K562 (cell line): ENCODE data around the gene JMJD1C. TPM values are rescaled to one million over a fixed set of nuclear protein-coding genes. Genes with fewer than 3 reads are reported as not detected.

Experiments
- ATAC-seq: fragments of 200-7000 bp; cut with Tn5 transposase; 3 replicates; pipeline ENCODE4 v1.9.1; 2020; ENCODE audit warnings: moderate library complexity
- BruUV-seq: library from RNA; stranded (reverse); fragments of 400-500 nt; replicated peaks from 2 replicates; lab custom pipeline; 2021; lab: Mats Ljungman, UMichigan
- CTCF ChIA-PET: fragments of 300-600 bp; formaldehyde crosslinking; extraction: SDS; loops from one replicate; lab custom pipeline; 2021; ENCODE audit warnings: low intra/inter-chr PET ratio; lab: Yijun Ruan, JAX
- POLR2A ChIA-PET: fragments of 300-600, 350-650 bp; sonication (Branson Sonifier 250); formaldehyde crosslinking; extraction: SDS; loops from one replicate; lab custom pipeline; 2021; ENCODE audit warnings: antibody characterized with exemption, inconsistent platforms; lab: Yijun Ruan, JAX
- DNase-seq, 4 experiments: peaks; one replicate each; pipeline versions ENCODE4 v3.0.0 to v3.0.0-alpha.2; 2011 to 2018; ENCODE audit warnings: low spot score in 3 of 4, mixed read lengths in 3 of 4; ENCODE audit errors: extremely low read depth in 1 of 4
- FAIRE-seq: peaks from 2 replicates; lab custom pipeline; 2011; peaks lifted over from hg19 to GRCh38; lab: Jason Lieb, UNC
- H2AFZ ChIP-seq: 2 replicates; pipeline ENCODE4 v1.6.0; 2011; ENCODE audit warnings: low read depth, low read length, control low read depth, inconsistent platforms
- H3K27ac ChIP-seq: fragments of 200-600 bp; 3 replicates; pipeline ENCODE4 v1.8.0; 2011; ENCODE audit warnings: low read depth, mild to moderate bottlenecking, control low read depth, inconsistent platforms, low read length, moderate library complexity, mixed read lengths; ENCODE audit errors: extremely low read depth
- H3K27me3 ChIP-seq, 2 experiments: fragments of 300-600 bp in 1 of 2; 2 replicates in 1 of 2; 3 replicates in 1 of 2; pipeline versions ENCODE4 v1.6.0 to v1.8.0; 2011; ENCODE audit warnings: inconsistent platforms in 2 of 2, low read length in 2 of 2, mild to moderate bottlenecking in 1 of 2, mixed read lengths in 1 of 2, moderate library complexity in 1 of 2; ENCODE audit not compliant: control insufficient read depth in 2 of 2, insufficient read depth in 2 of 2
- H3K36me3 ChIP-seq: fragments of 300-600 bp; 3 replicates; pipeline ENCODE4 v1.8.0; 2011; ENCODE audit warnings: mild to moderate bottlenecking, low read length, inconsistent platforms; ENCODE audit not compliant: control insufficient read depth, insufficient read depth
- H3K4me1 ChIP-seq, 2 experiments: fragments of 200-600 bp in 1 of 2; replicated peaks in 1 of 2; 2 replicates in 1 of 2; 3 replicates in 1 of 2; pipeline versions ENCODE4 v1.5.1 to v1.8.0; 2011; ENCODE audit warnings: inconsistent platforms in 2 of 2, low read length in 2 of 2, mild to moderate bottlenecking in 1 of 2, mixed read lengths in 1 of 2, moderate library complexity in 1 of 2; ENCODE audit not compliant: control insufficient read depth in 2 of 2, insufficient read depth in 2 of 2
- H3K4me2 ChIP-seq: 2 replicates; pipeline ENCODE4 v1.6.1; 2011; ENCODE audit warnings: low read length, control low read depth, inconsistent platforms, mixed read lengths; ENCODE audit not compliant: insufficient read depth
- H3K4me3 ChIP-seq: fragments of 200-600 bp; sonication (generic), shearing (Covaris generic); 2 replicates; pipeline ENCODE4 v1.5.1; 2016; ENCODE audit warnings: control low read depth, inconsistent platforms
- H3K79me2 ChIP-seq: fragments of 200-600 bp; 3 replicates; pipeline ENCODE4 v1.8.0; 2011; ENCODE audit warnings: low read length, inconsistent platforms; ENCODE audit not compliant: control insufficient read depth, insufficient read depth
- H3K9ac ChIP-seq, 2 experiments: 2 replicates each; pipeline versions ENCODE4 v1.6.0 to v1.6.1; 2011; ENCODE audit warnings: low read depth in 2 of 2, low read length in 2 of 2, control low read depth in 1 of 2, inconsistent platforms in 1 of 2, mild to moderate bottlenecking in 1 of 2, mixed read lengths in 1 of 2; ENCODE audit not compliant: insufficient read depth in 1 of 2
- H3K9me1 ChIP-seq: one replicate; pipeline ENCODE4 v1.6.0; 2011; ENCODE audit warnings: inconsistent platforms, mild to moderate bottlenecking, low read length, moderate library complexity; ENCODE audit not compliant: control insufficient read depth, insufficient read depth
- H3K9me3 ChIP-seq: replicated peaks from 2 replicates; pipeline ENCODE4 v1.5.1; 2011; ENCODE audit warnings: low read depth, low read length, inconsistent platforms; ENCODE audit not compliant: control insufficient read depth, insufficient read depth
- H4K20me1 ChIP-seq: replicated peaks from 2 replicates; pipeline ENCODE4 v1.6.1; 2011; ENCODE audit warnings: low read length, inconsistent platforms, mixed read lengths; ENCODE audit not compliant: control insufficient read depth, insufficient read depth
- ASH1L ChIP-seq: fragments of 450-650 bp; IDR thresholded peaks from 2 replicates; pipeline ENCODE4 v1.6.1; 2018; ENCODE audit warnings: borderline replicate concordance, mild to moderate bottlenecking, low read depth; ENCODE audit not compliant: partially characterized antibody
- CBFA2T3 ChIP-seq: fragments of 450-650 bp; IDR thresholded peaks from 2 replicates; pipeline ENCODE4 v1.6.1; 2017
- NR4A1 ChIP-seq, 2 experiments: fragments of 250-450 bp in 1 of 2; fragments of 450-650 bp in 1 of 2; sonication (Bioruptor Pico) in 1 of 2; IDR thresholded peaks; 2 replicates each; pipeline versions ENCODE4 v1.4.0 to v1.6.1; 2016 to 2020; ENCODE audit warnings: mild to moderate bottlenecking in 2 of 2, missing compliant biosample characterization in 1 of 2, missing genetic modification characterization in 1 of 2, moderate library complexity in 1 of 2
- PTTG1 ChIP-seq: fragments of 450-650 bp; IDR thresholded peaks from 2 replicates; pipeline ENCODE4 v1.6.1; 2016; ENCODE audit warnings: low read depth, mild to moderate bottlenecking, missing genetic modification characterization, missing compliant biosample characterization
- ZNF124 ChIP-seq: sonication (generic); formaldehyde crosslinking; IDR thresholded peaks from 2 replicates; pipeline ENCODE4 v1.8.1; 2022; ENCODE audit warnings: missing genetic modification reagents
- ZNF311 ChIP-seq: fragments of 250-450 bp; sonication (Bioruptor Pico); IDR thresholded peaks from 2 replicates; pipeline ENCODE4 v1.4.0; 2020; ENCODE audit warnings: mild to moderate bottlenecking, moderate library complexity
- ZNF41 ChIP-seq: fragments of 250-450 bp; sonication (Bioruptor Pico); conservative IDR thresholded peaks from 2 replicates; pipeline ENCODE4 v1.4.0; 2020; ENCODE audit warnings: mild to moderate bottlenecking
- ZNF785 ChIP-seq: fragments of 250-450 bp; sonication (Bioruptor Pico); IDR thresholded peaks from 2 replicates; pipeline ENCODE4 v1.4.0; 2020; ENCODE audit warnings: mild to moderate bottlenecking
- WGBS: fragments of 100-300 bp; shearing (Covaris generic); methylation state at CpG from one replicate; pipeline ENCODE4 v1.1.6; 2016; ENCODE audit warnings: low coverage, mixed read lengths; ENCODE audit not compliant: insufficient coverage; ENCODE audit errors: missing lambda C conversion rate; 5-methylcytosine and 5-hydroxymethylcytosine counted together
- in situ Hi-C: fragments of 300-500 bp; cut with MboI; formaldehyde crosslinking; loops from 4 replicates; pipeline ENCODE4 v1.15.0; 2018; ENCODE audit warnings: inconsistent platforms, mixed read lengths
- intact Hi-C: fragments of 100-400 bp; cut with micrococcal nuclease; formaldehyde crosslinking; loops from 2 replicates; pipeline ENCODE4 v1.14.2; 2022
- polyA plus RNA-seq, 8 experiments: library from polyadenylated mRNA; depleted of rRNA in 4 of 8; stranded (reverse) in 5 of 8; unstranded in 3 of 8; fragments of >200 nt; fragmentation: Nextera tagmentation in 2 of 8; fragmentation: Illumina TruSeq in 1 of 8; extraction: Ambion mirVana in 2 of 8; extraction: Trizol in 1 of 8; gene quantifications; 2 replicates each; pipeline versions ENCODE4 v1.2.1 to v1.2.3, GENCODE V29; 2011 to 2014; ENCODE audit warnings: inconsistent platforms in 1 of 8, missing spikeins in 1 of 8
- total RNA-seq, 7 experiments: library from RNA; depleted of rRNA in 6 of 7; stranded (reverse); fragments of >200 nt in 6 of 7; fragmentation: Illumina TruSeq in 2 of 7; extraction: Trizol in 2 of 7; gene quantifications; 2 replicates each; pipeline versions ENCODE4 v1.2.1 to v1.2.3, GENCODE V29; 2011 to 2021; ENCODE audit warnings: low replicate concordance in 1 of 7
- TF ChIP-seq, protein P1 (sequence below): IDR thresholded peaks from 3 replicates; pipeline ENCODE4 v1.6.1; 2011; ENCODE audit warnings: borderline replicate concordance, mild to moderate bottlenecking, moderate library complexity; ENCODE audit not compliant: insufficient read length; ENCODE audit errors: extremely low read depth
- TF ChIP-seq, protein P2 (sequence below): fragments of 250-450 bp; sonication (Bioruptor Pico); IDR thresholded peaks from 2 replicates; pipeline ENCODE4 v1.8.0; 2022; ENCODE audit warnings: inconsistent platforms

JMJD1C gene
- total and polyA plus RNA-seq, 9 of the 15 experiments (the other 6 are each of a cell fraction or from before 2014, with no cell fraction given) = 25.3 to 68.0 (median 47.2) TPM

DNA sequence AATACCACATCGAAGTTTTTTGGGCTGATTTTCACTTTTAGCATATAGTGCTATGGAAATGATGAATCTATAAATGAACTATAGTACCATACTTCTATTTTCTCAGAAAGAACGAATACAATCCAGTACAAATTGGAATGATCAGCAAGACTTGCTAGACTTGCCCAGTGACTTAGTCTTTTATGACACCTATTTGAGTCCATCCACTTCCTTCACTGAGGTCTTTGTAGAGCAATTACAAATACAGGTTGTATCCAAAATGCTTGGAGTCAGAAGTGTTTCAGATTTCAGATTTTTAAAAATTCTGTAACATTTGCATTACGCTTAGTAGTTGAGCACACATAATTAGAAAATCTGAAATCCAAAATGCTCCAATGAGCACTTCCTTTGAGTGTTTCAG lies 228.4 kb downstream of the JMJD1C start:
- CTCF ChIA-PET = no interaction called here
- no peaks in the 10 kb centered on the region for H3K9me3 ChIP-seq
- intact Hi-C loops = no loop called here
- peak overlapping the region; percentile 27; the same call in 1 of the 3 replicates for H3K27ac ChIP-seq
- no peak overlapping the region for H3K4me3 ChIP-seq
- no peaks in the 10 kb centered on the region for H3K27me3 ChIP-seq
- no peak for DNase-seq
- no peak overlapping the region for H3K9ac ChIP-seq
- H3K36me3 ChIP-seq = peaks cover 6% of the 10 kb centered on the region; the same call in 1 of the 3 replicates
- WGBS = 85% methylated on average over 3 of the region's 3 CpGs
- H3K79me2 ChIP-seq = peaks cover 92% of the 10 kb centered on the region
- peaks cover 0 to 15% of the 10 kb centered on the region in 2 experiments; a peak in 3 of 5 replicates for H3K4me1 ChIP-seq
- H2AFZ ChIP-seq = no peak overlapping the region
- POLR2A ChIA-PET = interaction anchor here (0.9 kb wide), 1 partner anchor 17 kb away, joined by 7 read pairs; no protein-coding TSS in a partner anchor
- ATAC-seq = 0 out of 3 replicates have a peak, but pooled peaks have one; percentile 7
- FAIRE-seq = no peak
- TF ChIP-seq ASH1L (no peak), CBFA2T3 (no peak), NR4A1 (CRISPR knock-in tag; IDR thresholded peaks at IDR 0.05) (no peak), NR4A1 (tag; IDR thresholded peaks at IDR 0.05) (no peak), ZNF311 (CRISPR knock-in tag) (no peak), ZNF785 (no peak), ZNF124 (CRISPR knock-in tag) (no peak), ZNF41 (CRISPR knock-in tag) (no peak), PTTG1 (tag) (no peak)
- TF ChIP-seq, protein P1, sequence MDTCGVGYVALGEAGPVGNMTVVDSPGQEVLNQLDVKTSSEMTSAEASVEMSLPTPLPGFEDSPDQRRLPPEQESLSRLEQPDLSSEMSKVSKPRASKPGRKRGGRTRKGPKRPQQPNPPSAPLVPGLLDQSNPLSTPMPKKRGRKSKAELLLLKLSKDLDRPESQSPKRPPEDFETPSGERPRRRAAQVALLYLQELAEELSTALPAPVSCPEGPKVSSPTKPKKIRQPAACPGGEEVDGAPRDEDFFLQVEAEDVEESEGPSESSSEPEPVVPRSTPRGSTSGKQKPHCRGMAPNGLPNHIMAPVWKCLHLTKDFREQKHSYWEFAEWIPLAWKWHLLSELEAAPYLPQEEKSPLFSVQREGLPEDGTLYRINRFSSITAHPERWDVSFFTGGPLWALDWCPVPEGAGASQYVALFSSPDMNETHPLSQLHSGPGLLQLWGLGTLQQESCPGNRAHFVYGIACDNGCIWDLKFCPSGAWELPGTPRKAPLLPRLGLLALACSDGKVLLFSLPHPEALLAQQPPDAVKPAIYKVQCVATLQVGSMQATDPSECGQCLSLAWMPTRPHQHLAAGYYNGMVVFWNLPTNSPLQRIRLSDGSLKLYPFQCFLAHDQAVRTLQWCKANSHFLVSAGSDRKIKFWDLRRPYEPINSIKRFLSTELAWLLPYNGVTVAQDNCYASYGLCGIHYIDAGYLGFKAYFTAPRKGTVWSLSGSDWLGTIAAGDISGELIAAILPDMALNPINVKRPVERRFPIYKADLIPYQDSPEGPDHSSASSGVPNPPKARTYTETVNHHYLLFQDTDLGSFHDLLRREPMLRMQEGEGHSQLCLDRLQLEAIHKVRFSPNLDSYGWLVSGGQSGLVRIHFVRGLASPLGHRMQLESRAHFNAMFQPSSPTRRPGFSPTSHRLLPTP = no peak
- TF ChIP-seq, protein P2, sequence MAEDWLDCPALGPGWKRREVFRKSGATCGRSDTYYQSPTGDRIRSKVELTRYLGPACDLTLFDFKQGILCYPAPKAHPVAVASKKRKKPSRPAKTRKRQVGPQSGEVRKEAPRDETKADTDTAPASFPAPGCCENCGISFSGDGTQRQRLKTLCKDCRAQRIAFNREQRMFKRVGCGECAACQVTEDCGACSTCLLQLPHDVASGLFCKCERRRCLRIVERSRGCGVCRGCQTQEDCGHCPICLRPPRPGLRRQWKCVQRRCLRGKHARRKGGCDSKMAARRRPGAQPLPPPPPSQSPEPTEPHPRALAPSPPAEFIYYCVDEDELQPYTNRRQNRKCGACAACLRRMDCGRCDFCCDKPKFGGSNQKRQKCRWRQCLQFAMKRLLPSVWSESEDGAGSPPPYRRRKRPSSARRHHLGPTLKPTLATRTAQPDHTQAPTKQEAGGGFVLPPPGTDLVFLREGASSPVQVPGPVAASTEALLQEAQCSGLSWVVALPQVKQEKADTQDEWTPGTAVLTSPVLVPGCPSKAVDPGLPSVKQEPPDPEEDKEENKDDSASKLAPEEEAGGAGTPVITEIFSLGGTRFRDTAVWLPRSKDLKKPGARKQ (CRISPR knock-in tag) = no peak
- H3K9me1 ChIP-seq = no peaks in the 10 kb centered on the region
- no TSS peak for BruUV-seq
- no peak overlapping the region for H3K4me2 ChIP-seq
- in situ Hi-C loops = no loop called here
- H4K20me1 ChIP-seq = no peaks in the 10 kb centered on the region
